SK-N-SH (cell line): ENCODE data around the gene DEPDC1B. TPM values are rescaled to one million over a fixed set of nuclear protein-coding genes. Genes with fewer than 3 reads are reported as not detected.

Source experiments
- CTCF ChIA-PET: fragments of 300-600, 350-600 bp; formaldehyde crosslinking; extraction: SDS; loops from one replicate; lab custom pipeline; 2021; lab: Yijun Ruan, JAX
- POLR2A ChIA-PET: fragments of 350-600 bp; sonication (Branson Sonifier 250); formaldehyde crosslinking; extraction: SDS; loops from one replicate; lab custom pipeline; 2020; ENCODE audit warnings: antibody characterized with exemption, inconsistent platforms; lab: Yijun Ruan, JAX
- DNase-seq: peaks from one replicate; pipeline ENCODE4 v3.0.0; 2012
- H2AFZ ChIP-seq: fragments of 200-600 bp; sonication (generic); 2 replicates; pipeline ENCODE4 v1.8.1; 2016; ENCODE audit warnings: antibody characterized with exemption, mild to moderate bottlenecking, low read depth
- H3F3A ChIP-seq: fragments of 200-600 bp; sonication (generic); replicated peaks from 2 replicates; pipeline ENCODE3; 2016; ENCODE audit warnings: antibody characterized with exemption, mild to moderate bottlenecking; ENCODE audit not compliant: insufficient read depth
- H3K27ac ChIP-seq, 2 experiments: fragments of 200-500 bp in 1 of 2; fragments of 200-600 bp in 1 of 2; sonication (Bioruptor generic) in 1 of 2; sonication (generic), shearing (Covaris generic) in 1 of 2; 2 replicates each; pipeline versions ENCODE4 v1.5.1 to v1.6.1; 2014 to 2016; ENCODE audit warnings: low read depth in 2 of 2, inconsistent platforms in 1 of 2, low read length in 1 of 2, mild to moderate bottlenecking in 1 of 2, mixed read lengths in 1 of 2
- H3K27me3 ChIP-seq: fragments of 200-600 bp; sonication (generic), shearing (Covaris generic); 2 replicates; pipeline ENCODE4 v1.6.1; 2016; ENCODE audit warnings: mixed run types; ENCODE audit not compliant: insufficient read depth
- H3K36me3 ChIP-seq, 2 experiments: fragments of 200-500 bp in 1 of 2; fragments of 200-600 bp in 1 of 2; sonication (Bioruptor generic) in 1 of 2; sonication (generic) in 1 of 2; replicated peaks in 1 of 2; 2 replicates each; pipeline versions ENCODE3 to v1.5.1; 2014 to 2016; ENCODE audit warnings: low read length in 1 of 2, mild to moderate bottlenecking in 1 of 2; ENCODE audit not compliant: insufficient read depth in 2 of 2, control insufficient read depth in 1 of 2
- H3K4me1 ChIP-seq, 2 experiments: fragments of 200-500 bp in 1 of 2; fragments of 200-600 bp in 1 of 2; sonication (Bioruptor generic) in 1 of 2; sonication (generic), shearing (Covaris generic) in 1 of 2; 2 replicates each; pipeline versions ENCODE4 v1.5.1 to v1.6.1; 2014 to 2016; ENCODE audit warnings: low read depth in 1 of 2, low read length in 1 of 2, mixed run types in 1 of 2; ENCODE audit not compliant: insufficient read depth in 2 of 2, control insufficient read depth in 1 of 2
- H3K4me2 ChIP-seq: fragments of 200-600 bp; sonication (generic), shearing (Covaris generic); 2 replicates; pipeline ENCODE4 v1.6.1; 2017; ENCODE audit warnings: mixed run types
- H3K4me3 ChIP-seq, 2 experiments: fragments of 200-500 bp in 1 of 2; fragments of 200-600 bp in 1 of 2; sonication (Bioruptor generic) in 1 of 2; sonication (generic), shearing (Covaris generic) in 1 of 2; 2 replicates each; pipeline versions ENCODE4 v1.5.1 to v1.8.1; 2014 to 2016; ENCODE audit warnings: low read depth in 2 of 2, inconsistent platforms in 1 of 2, low read length in 1 of 2, mild to moderate bottlenecking in 1 of 2, mixed read lengths in 1 of 2, moderate library complexity in 1 of 2
- H3K79me2 ChIP-seq: fragments of 200-600 bp; sonication (generic); 2 replicates; pipeline ENCODE4 v1.8.1; 2017; ENCODE audit warnings: mild to moderate bottlenecking; ENCODE audit not compliant: insufficient read depth
- H3K9ac ChIP-seq: fragments of 200-600 bp; sonication (generic); 2 replicates; pipeline ENCODE4 v1.6.1; 2017; ENCODE audit warnings: mixed run types
- H3K9me2 ChIP-seq: fragments of 200-600 bp; sonication (generic); 2 replicates; pipeline ENCODE4 v1.6.1; 2017; ENCODE audit warnings: mixed run types
- H3K9me3 ChIP-seq: fragments of 200-600 bp; sonication (generic); 2 replicates; pipeline ENCODE4 v1.6.1; 2017; ENCODE audit warnings: mixed run types, mild to moderate bottlenecking, moderate library complexity
- H4K20me1 ChIP-seq: fragments of 200-600 bp; sonication (generic); 2 replicates; pipeline ENCODE4 v1.6.1; 2017; ENCODE audit warnings: mild to moderate bottlenecking, mixed run types; ENCODE audit not compliant: insufficient read depth
- CTCF ChIP-seq: fragments of 200-600 bp; sonication (generic); IDR thresholded peaks from 2 replicates; pipeline ENCODE4 v1.6.1; 2017; ENCODE audit warnings: antibody characterized with exemption, mild to moderate bottlenecking, moderate library complexity
- EZH2phosphoT487 ChIP-seq: fragments of 200-600 bp; sonication (generic); IDR thresholded peaks from 2 replicates; pipeline ENCODE4 v1.6.1; 2017; ENCODE audit warnings: low read depth, mixed run types, mild to moderate bottlenecking, antibody characterized with exemption, moderate library complexity, borderline replicate concordance
- FOSL2 ChIP-seq: IDR thresholded peaks from 2 replicates; pipeline ENCODE4 v1.4.0; 2012; ENCODE audit warnings: low read depth, mild to moderate bottlenecking, moderate library complexity, borderline replicate concordance
- FOXJ3 ChIP-seq: sonication (generic); formaldehyde crosslinking; IDR thresholded peaks from 2 replicates; pipeline ENCODE4 v1.5.1; 2020; ENCODE audit warnings: mild to moderate bottlenecking, missing genetic modification reagents
- FOXM1 ChIP-seq: IDR thresholded peaks from 2 replicates; pipeline ENCODE4 v1.4.0; 2012; ENCODE audit warnings: low read depth, mild to moderate bottlenecking
- GABPA ChIP-seq: IDR thresholded peaks from 2 replicates; pipeline ENCODE4 v1.4.0; 2012; ENCODE audit warnings: low read depth, mild to moderate bottlenecking
- GATA2 ChIP-seq: sonication (generic); formaldehyde crosslinking; IDR thresholded peaks from 2 replicates; pipeline ENCODE4 v1.5.0; 2020; ENCODE audit warnings: mild to moderate bottlenecking, missing genetic modification reagents
- JUND ChIP-seq: IDR thresholded peaks from 2 replicates; pipeline ENCODE4 v1.4.0; 2012
- NFIC ChIP-seq: IDR thresholded peaks from 2 replicates; pipeline ENCODE4 v1.4.0; 2012; ENCODE audit warnings: borderline replicate concordance
- NRF1 ChIP-seq: IDR thresholded peaks from 2 replicates; pipeline ENCODE4 v1.6.1; 2012; ENCODE audit warnings: low read depth, mild to moderate bottlenecking, low read length
- PBX3 ChIP-seq: IDR thresholded peaks from 2 replicates; pipeline ENCODE4; 2012
- POLR2AphosphoS5 ChIP-seq: IDR thresholded peaks from 2 replicates; pipeline ENCODE4 v1.6.1; 2012; ENCODE audit warnings: low read depth, low read length
- RAD21 ChIP-seq: IDR thresholded peaks from 2 replicates; pipeline ENCODE4 v1.6.1; 2012; ENCODE audit warnings: mild to moderate bottlenecking, low read length
- REST ChIP-seq: IDR thresholded peaks from 2 replicates; pipeline ENCODE4 v1.6.1; 2012; ENCODE audit warnings: mild to moderate bottlenecking, low read depth, low read length, moderate library complexity
- RFX5 ChIP-seq: IDR thresholded peaks from 2 replicates; pipeline ENCODE4 v1.6.1; 2012; ENCODE audit warnings: mild to moderate bottlenecking, improper control_type of control experiment, low read length
- SIN3A ChIP-seq: IDR thresholded peaks from 2 replicates; pipeline ENCODE4 v1.6.1; 2012; ENCODE audit warnings: low read depth, mild to moderate bottlenecking, low read length, moderate library complexity, borderline replicate concordance
- SMC3 ChIP-seq: IDR thresholded peaks from 2 replicates; pipeline ENCODE4 v1.6.1; 2012; ENCODE audit warnings: low read depth, low read length, improper control_type of control experiment
- TAF1 ChIP-seq: IDR thresholded peaks from 2 replicates; pipeline ENCODE4 v1.6.1; 2012; ENCODE audit warnings: low read depth, mild to moderate bottlenecking, low read length, moderate library complexity, borderline replicate concordance
- TEAD4 ChIP-seq: IDR thresholded peaks from 2 replicates; pipeline ENCODE4 v1.4.0; 2012; ENCODE audit warnings: mild to moderate bottlenecking, borderline replicate concordance; ENCODE audit not compliant: insufficient read depth
- USF1 ChIP-seq: IDR thresholded peaks from 2 replicates; pipeline ENCODE4 v1.4.0; 2012; ENCODE audit warnings: low read depth, borderline replicate concordance
- USF2 ChIP-seq: fragments of 150-350 bp; IDR thresholded peaks from 2 replicates; pipeline ENCODE4 v1.6.1; 2017; ENCODE audit warnings: antibody characterized with exemption, low read length, low read depth, borderline replicate concordance
- ZBTB33 ChIP-seq: IDR thresholded peaks from 2 replicates; pipeline ENCODE4 v1.4.0; 2012; ENCODE audit warnings: low read depth, borderline replicate concordance
- WGBS: methylation state at CpG from one replicate; pipeline ENCODE4 v1.1.6; 2017; ENCODE audit warnings: low lambda C conversion rate; 5-methylcytosine and 5-hydroxymethylcytosine counted together
- polyA plus RNA-seq, 3 experiments: library from polyadenylated mRNA; depleted of rRNA; stranded (reverse); fragments of >200 nt; gene quantifications; 2 replicates each; pipeline ENCODE4 v1.2.3, GENCODE V29; 2012

DEPDC1B gene
- polyA plus RNA-seq, 1 of the 3 experiments (the other 2 are of a cell fraction) = 4.7 TPM

- Histone ChIP-seq H3K4me2 (no peak overlapping the region), H3K4me1 (no peaks in the 10 kb centered on the region), H3K36me3 (peaks cover 0 to 5% of the 10 kb centered on the region in 2 experiments), H3K9ac (no peak overlapping the region), H3K27ac (no peak overlapping the region), H3K4me3 (no peak overlapping the region; a peak in 1 of 4 replicates), H3K79me2 (no peaks in the 10 kb centered on the region; the same call in 1 of the 2 replicates), H4K20me1 (no peaks in the 10 kb centered on the region), H3K9me3 (no peaks in the 10 kb centered on the region), H2AFZ (no peak overlapping the region), H3F3A (peaks cover 12% of the 10 kb centered on the region), H3K9me2 (peaks cover 4% of the 10 kb centered on the region; the same call in 1 of the 2 replicates), H3K27me3 (no peaks in the 10 kb centered on the region)
- ChIA-PET CTCF (interaction anchor here (0.6 to 2.5 kb wide), 23 partner anchors 10 to 845 kb away, joined by 3 to 27 read pairs (median 4); no protein-coding TSS in a partner anchor), POLR2A (no interaction called here)
- TF ChIP-seq TAF1 (no peak), NFIC (no peak), NRF1 (no peak), CTCF (peak; percentile 82), GABPA (no peak), USF2 (no peak), FOXJ3 (CRISPR knock-in tag) (no peak), EZH2phosphoT487 (no peak), RAD21 (peak; percentile 71), SIN3A (no peak), TEAD4 (no peak), JUND (no peak), ZBTB33 (no peak), SMC3 (peak; percentile 47), POLR2AphosphoS5 (no peak), PBX3 (no peak), RFX5 (no peak), FOSL2 (no peak), FOXM1 (no peak), USF1 (no peak), REST (no peak), GATA2 (no peak)
- peak; percentile 23 for DNase-seq
- WGBS = 7% methylated on average over 1 of the region's 1 CpG
Observed at GRCh38 chr5:60649288-60649917, 50.6 kb downstream of the DEPDC1B start.
